GM13976 (cell line): Measurements from ENCODE around the gene NEUROD6.

Source experiments
- DNase-seq: peaks from one replicate; pipeline ENCODE4 v3.0.0; 2012; ENCODE audit warnings: low spot score
- in situ Hi-C: fragments of 300-500 bp; cut with MboI; formaldehyde crosslinking; loops from one replicate; pipeline ENCODE4 v1.12.0; 2022; ENCODE audit warnings: low sequenced_read_pairs, mixed read lengths, inconsistent platforms; ENCODE audit not compliant: unreplicated experiment
- TF ChIP-seq, protein P1 (sequence below): IDR thresholded peaks from 2 replicates; pipeline ENCODE4 v1.5.1; 2012; ENCODE audit warnings: borderline replicate concordance, mild to moderate bottlenecking; ENCODE audit not compliant: insufficient read depth; ENCODE audit errors: extremely low read depth, missing control alignments, control extremely low read depth

NEUROD6 gene

GRCh38 chr7:31340603-31341002, at the start of gene NEUROD6:
Gene NEUROD6, minus strand, starts transcription at chr7:31340726. Its CDS starts 1,458 bp downstream, at chr7:31339268.
- TF ChIP-seq, protein P1, sequence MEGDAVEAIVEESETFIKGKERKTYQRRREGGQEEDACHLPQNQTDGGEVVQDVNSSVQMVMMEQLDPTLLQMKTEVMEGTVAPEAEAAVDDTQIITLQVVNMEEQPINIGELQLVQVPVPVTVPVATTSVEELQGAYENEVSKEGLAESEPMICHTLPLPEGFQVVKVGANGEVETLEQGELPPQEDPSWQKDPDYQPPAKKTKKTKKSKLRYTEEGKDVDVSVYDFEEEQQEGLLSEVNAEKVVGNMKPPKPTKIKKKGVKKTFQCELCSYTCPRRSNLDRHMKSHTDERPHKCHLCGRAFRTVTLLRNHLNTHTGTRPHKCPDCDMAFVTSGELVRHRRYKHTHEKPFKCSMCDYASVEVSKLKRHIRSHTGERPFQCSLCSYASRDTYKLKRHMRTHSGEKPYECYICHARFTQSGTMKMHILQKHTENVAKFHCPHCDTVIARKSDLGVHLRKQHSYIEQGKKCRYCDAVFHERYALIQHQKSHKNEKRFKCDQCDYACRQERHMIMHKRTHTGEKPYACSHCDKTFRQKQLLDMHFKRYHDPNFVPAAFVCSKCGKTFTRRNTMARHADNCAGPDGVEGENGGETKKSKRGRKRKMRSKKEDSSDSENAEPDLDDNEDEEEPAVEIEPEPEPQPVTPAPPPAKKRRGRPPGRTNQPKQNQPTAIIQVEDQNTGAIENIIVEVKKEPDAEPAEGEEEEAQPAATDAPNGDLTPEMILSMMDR, result no peak
- no peak for DNase-seq
- in situ Hi-C loops, result no loop called here

DNA sequence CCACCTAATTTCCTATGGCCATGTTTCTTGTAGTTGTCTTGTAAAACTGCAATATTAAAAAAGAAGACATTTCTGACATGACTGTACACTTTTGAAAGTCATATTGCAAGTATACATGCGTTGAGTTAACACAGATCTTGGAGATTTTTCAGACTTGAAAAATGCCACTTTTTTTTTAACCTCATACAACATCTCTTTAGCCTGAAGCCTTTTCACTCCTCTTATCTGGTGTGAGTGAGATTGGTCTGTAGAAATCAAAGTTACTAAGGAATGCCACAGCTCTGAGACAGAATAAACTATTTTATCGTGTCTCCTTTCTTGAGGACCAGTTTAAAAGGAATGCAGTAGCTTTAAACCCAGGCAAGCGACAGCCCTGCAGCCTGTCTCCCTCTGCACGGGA, 43.9 kb upstream of the NEUROD6 start:
- DNase-seq, result no peak
- in situ Hi-C loops, result no loop called here
- TF ChIP-seq, protein P1, result no peak

DNA sequence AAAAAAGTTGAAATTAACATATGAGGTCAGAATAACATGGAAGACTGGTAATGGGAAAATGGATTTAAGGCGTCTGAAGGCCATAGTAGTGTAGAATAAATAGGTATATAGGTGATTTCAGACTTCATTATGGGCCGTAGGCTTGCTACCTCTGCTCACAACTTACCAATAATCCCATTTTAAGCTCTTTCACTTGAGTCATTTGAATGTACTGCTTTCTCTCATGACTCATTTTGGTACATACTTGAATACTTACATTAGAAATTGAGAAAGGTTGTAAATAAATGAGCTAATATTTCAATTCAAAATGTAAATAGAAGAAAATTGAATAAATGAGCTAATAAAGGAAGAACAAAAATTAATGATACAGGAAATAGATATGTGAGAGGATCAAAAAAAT, 42.2 kb upstream of the NEUROD6 start:
- TF ChIP-seq, protein P1, result no peak
- in situ Hi-C loops, result no loop called here
- no peak for DNase-seq

GRCh38 chr7:31373337-31374289, 33.1 kb upstream of the NEUROD6 start:
- DNase-seq, result peak; percentile 66
- in situ Hi-C loops, result no loop called here

GRCh38 chr7:31372231-31372959, 31.9 kb upstream of the NEUROD6 start:
- TF ChIP-seq, protein P1, result no peak
- in situ Hi-C loops, result no loop called here
- no peak for DNase-seq

More at GRCh38 chr7:31373337-31374289, 33.1 kb upstream of the NEUROD6 start:
- TF ChIP-seq, protein P1, result peak; percentile 39

GRCh38 chr7:31371621-31372020, 31.1 kb upstream of the NEUROD6 start:
- DNase-seq, result no peak
- TF ChIP-seq, protein P1, result no peak
- in situ Hi-C loops, result no loop called here
